ENCODE results near the gene CENPK.

- TF ChIP-seq CTCF (IDR thresholded peaks at IDR 0.05) (no peak), EZH2 (IDR thresholded peaks at IDR 0.05) (no peak), EZH2phosphoT487 (IDR thresholded peaks at IDR 0.05) (no peak)
These were observed 54.0 kb downstream of the CENPK start for GRCh38 chr5:65508978-65509377.

Measured in neural progenitor cell (in vitro differentiated cells).